GM19351 (cell line): ENCODE results near the gene TAX1BP1.

Experiments
- ATAC-seq: cut with Tn5 transposase; IDR thresholded peaks from one replicate; pipeline ENCODE4 v1.9.1; 2021; ENCODE audit warnings: mild to moderate bottlenecking, moderate library complexity; ENCODE audit not compliant: unreplicated experiment

Gene TAX1BP1

GRCh38 chr7:27777662-27778061, 37.7 kb downstream of the TAX1BP1 start:
- no peak for ATAC-seq

GRCh38 chr7:27779873-27780272, 39.9 kb downstream of the TAX1BP1 start:
- no peak for ATAC-seq

DNA sequence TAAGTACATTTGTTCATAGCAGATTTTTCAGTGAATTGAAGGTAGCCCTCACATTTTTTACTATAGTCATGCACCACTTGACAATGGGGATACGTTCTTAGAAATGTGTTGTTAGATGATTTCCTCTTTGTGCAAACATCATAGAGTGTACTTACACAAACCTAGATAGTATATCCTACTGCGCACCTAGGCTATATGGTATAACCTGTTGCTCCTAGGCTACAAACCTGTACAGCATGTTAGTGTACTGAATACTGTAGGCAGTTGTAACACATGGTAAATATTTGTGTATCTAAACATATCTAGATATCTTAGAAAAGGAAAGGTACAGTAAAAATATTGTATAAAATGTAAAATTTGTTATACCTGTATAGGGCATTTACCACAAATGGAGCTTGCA, 41.2 kb downstream of the TAX1BP1 start:
- ATAC-seq = no peak

DNA sequence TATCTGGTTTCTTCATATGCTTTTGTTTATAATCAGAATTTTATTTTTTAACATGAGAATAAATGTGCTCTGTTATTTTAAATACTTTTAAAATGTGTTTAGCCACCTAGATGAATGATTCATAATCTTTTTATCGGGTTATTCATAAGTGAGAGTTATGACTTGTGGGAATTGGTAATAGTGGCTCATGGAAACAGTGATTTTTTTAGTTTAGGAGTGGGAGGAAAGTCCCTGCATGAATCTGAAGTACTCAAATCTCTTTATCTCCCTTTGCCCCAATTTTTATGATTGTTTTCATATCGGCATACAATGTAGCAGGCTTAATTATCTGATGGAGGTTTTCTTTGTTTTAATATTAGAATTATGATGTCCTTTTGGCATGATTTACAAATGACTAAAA, 42.9 kb downstream of the TAX1BP1 start:
- ATAC-seq = no peak

GRCh38 chr7:27784399-27785053, 44.6 kb downstream of the TAX1BP1 start:
- no peak for ATAC-seq

DNA sequence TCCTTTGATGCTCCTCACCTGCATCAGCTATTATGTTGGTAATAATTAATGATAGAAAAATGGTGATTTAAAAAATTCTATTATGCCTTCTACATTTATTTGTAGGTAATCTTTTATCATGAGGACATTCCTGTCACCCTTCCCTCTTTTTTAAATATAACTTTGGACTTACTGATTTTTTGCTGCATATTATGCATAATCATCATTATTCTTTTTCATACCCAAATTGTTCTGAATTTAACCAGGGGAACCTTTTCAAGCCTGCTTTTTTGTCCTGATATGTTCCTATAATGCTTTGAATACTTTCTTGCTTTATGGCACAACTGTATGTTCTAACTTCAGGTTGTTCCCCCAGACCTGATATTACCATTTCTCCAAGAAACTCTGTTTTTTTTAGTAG, 48.5 kb downstream of the TAX1BP1 start:
- no peak for ATAC-seq

GRCh38 chr7:27793780-27794179, 53.8 kb downstream of the TAX1BP1 start:
- no peak for ATAC-seq

- no peak for ATAC-seq
Observed at GRCh38 chr7:27795977-27796376, 56.0 kb downstream of the TAX1BP1 start.

DNA sequence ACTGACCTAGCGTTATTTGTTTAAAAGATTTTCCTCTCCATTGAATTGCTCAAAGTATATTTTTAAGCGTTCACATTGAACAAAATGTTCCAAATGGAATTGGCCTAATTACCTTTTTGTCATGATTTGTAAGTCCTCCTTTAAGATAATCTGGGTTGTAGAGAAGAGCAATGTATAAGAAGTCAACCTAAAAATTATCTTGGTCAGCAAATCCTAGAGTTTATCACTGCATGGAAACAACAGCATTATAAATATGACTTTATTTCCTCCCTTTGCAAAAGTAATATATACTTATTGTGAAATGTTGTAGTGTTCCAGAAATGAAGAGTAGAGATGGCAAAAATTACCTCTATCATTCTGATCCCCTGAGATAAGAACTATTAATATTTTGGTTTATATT, 59.2 kb downstream of the TAX1BP1 start:
- no peak for ATAC-seq

GRCh38 chr7:27802999-27803398, 63.0 kb downstream of the TAX1BP1 start:
- ATAC-seq = no peak

DNA sequence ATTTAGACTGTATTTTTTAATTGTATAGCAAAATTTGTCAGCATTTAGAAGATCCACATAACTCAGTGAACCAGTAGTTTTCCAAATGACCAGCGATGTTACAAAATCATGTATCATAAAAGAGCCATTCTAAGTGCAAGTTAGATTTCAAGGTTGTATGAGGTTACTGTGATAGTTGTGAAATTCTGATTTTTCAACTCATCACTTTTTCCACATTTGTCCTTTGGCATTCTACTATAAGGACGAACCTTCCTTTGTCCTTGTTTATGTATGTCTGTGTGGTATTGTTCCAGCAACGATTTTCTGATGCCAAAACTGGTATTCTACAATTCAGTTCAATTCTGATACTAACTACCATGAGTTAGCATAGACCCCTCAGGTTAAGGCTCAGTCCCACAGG, 64.2 kb downstream of the TAX1BP1 start:
- ATAC-seq = no peak

DNA sequence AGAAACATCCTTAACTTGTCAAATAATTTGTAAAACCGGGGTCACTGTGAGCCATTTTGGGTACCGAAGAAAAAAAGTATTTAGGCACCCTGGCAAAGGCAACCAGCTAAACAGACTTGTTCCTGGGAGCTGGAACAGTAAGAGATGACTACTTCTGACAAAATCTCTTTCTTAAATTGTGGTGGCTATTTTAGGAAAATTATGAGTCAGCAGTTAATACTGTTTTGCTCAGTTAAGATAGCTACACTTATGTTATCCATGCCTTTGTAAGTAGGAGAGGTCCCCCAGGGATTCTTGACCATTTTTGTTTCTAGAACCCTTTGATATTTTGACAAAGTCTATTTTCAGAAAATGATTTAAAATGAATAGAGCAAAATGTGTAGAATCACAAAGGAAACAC, 68.7 kb downstream of the TAX1BP1 start:
- no peak for ATAC-seq

GRCh38 chr7:27810186-27810585, 70.2 kb downstream of the TAX1BP1 start:
- no peak for ATAC-seq

DNA sequence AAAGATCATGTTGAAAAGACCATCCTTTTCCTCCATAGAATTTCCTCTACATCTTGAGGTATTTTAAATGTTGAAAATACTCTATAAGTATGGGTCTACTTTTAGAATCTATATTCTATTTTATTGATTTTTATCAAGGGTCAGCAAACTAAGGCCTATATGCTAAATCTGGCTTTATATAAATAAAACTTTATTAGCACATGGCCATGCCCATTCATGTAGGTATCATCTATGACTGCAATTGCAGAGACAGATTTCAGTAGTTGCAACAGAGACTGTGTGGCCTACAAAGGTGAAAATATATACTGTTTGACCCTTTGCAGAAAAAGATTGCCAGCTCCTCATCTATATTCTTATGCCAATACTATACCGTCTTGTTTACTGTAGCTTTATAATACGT, 72.7 kb downstream of the TAX1BP1 start:
- no peak for ATAC-seq

DNA sequence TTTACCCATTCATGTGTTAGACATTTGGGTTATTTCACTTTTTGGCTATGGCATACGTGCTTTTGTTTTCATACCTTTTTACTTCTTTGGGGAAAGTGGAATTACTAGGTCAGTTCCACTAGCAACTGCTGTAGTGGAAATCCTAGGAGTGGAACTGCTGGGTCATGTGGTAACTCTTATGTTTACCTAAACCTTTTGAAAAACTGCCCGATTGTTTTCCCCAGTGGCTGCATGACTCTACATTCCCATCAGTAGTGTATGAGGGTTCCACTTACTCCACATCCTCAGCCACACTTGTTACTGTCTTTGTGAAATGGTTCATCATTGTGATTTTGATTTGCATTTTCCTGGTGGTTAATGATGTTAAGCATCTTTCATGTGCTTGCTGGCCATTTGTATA, 82.3 kb downstream of the TAX1BP1 start:
- ATAC-seq = no peak

DNA sequence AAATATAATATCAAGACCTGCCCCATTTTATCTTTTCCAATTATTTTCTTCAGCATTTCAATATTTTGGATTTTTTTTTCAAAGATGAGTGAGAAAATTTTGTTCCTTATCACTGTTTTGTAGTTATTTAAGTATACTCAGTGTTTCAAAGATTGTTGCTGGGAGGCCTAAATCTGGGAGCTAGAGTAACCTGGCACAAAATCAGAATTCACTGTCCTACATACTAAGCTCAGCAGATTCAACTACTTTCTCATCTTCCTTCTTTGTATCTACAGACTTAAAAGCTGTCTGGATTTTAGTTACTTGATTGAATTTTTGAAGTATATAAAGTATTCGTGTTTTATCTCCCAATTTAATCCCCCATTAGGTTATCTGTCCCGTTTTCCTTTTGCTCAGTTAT, 85.9 kb downstream of the TAX1BP1 start:
- no peak for ATAC-seq

DNA sequence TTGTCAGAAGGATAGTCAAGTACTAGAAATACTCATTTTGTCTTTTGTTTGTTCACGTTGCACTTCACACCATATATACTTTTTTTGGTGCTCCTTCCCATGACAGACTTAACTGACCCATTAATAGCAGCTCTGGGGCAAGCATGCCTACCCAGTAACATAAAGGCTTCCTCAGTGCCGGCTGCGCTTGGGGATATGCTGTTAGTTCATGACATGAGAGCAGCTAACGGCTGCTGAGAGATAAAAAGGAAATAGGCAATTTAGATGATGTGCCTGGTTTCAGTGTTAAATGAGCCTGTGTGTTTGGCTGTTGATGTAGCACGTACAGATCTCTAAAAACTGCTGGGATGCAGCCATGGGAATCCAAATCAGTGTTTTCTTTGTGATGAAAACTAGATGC, 86.4 kb downstream of the TAX1BP1 start:
- ATAC-seq = no peak

GRCh38 chr7:27834179-27834921, 94.4 kb downstream of the TAX1BP1 start:
- no peak for ATAC-seq

GRCh38 chr7:27835376-27835775, 95.4 kb downstream of the TAX1BP1 start:
- ATAC-seq = no peak

- no peak for ATAC-seq
Observed at GRCh38 chr7:27836536-27836935, 96.6 kb downstream of the TAX1BP1 start.

DNA sequence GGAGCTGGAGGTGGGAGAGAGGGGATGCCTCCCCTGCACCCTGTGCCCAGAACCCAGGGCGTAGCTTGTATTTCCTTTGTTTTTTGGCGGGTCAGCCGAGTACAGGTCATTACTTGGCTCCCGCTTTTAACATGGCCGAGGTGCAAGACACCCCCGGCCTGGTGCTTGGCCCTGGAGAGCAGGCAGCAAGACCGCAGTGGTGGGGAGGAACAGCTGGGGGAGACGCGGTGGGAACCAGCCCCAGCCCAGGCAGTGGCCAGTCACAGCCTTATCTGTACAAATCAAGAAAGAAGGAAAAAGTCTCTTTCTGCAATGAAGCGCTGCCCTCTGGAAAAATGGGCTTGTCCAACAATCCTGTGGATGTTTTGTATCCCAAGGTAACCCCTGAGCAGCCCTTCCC, 99.1 kb downstream of the TAX1BP1 start:
- ATAC-seq = no peak

DNA sequence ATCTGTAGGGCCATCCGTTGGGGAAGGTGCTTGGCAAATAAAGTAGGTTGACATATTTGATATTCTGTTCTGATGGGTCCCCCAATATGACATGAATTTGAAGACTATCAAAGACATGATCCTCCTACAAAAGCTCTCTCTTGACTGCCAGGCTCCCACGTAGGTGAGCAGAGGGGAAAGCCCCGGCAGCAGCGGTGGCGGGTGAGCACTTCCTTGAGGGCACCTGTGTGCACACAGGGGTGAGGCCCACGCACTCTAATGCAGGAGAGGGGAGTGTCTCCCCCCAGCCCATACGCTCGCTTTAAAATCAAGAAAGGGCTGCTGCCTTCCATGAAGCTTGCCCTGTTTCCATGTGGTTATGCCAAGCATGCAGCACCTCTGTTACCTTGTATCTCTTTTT, 100.4 kb downstream of the TAX1BP1 start:
- no peak for ATAC-seq
